ENCODE measurements around the gene PACSIN2.
"Not testable (repeated sequence)": the region's sequence is repeated elsewhere in the genome, so short reads cannot be mapped to it uniquely, and the experiment has no call there.

PACSIN2 gene

GRCh38 chr22:42959576-42960509, 55.1 kb downstream of the PACSIN2 start:
- no peak for DNase-seq (ENCODE audit: low read depth)

GRCh38 chr22:42958937-42959336, 56.0 kb downstream of the PACSIN2 start:
- no peak for TF ChIP-seq CTCF (IDR thresholded peaks at IDR 0.05; ENCODE audit: insufficient read depth, low read depth, low read length, missing control alignments)
- no peak for DNase-seq (ENCODE audit: low read depth)
- no peak overlapping the region for H3K4me3 ChIP-seq (ENCODE audit: low read depth, low read length)

More at GRCh38 chr22:42959576-42960509, 55.1 kb downstream of the PACSIN2 start:
- H3K4me3 ChIP-seq (ENCODE audit: low read depth, low read length) = no peak overlapping the region
- no peak for TF ChIP-seq CTCF (IDR thresholded peaks at IDR 0.05; ENCODE audit: insufficient read depth, low read depth, low read length, missing control alignments)

GRCh38 chr22:42957958-42958357, 57.0 kb downstream of the PACSIN2 start:
- TF ChIP-seq CTCF (IDR thresholded peaks at IDR 0.05; ENCODE audit: insufficient read depth, low read depth, low read length, missing control alignments) = no peak
- H3K4me3 ChIP-seq (ENCODE audit: low read depth, low read length) = no peak overlapping the region
- no peak for DNase-seq (ENCODE audit: low read depth)

- H3K4me3 ChIP-seq (ENCODE audit: low read depth, low read length) = no peak overlapping the region
- no peak for DNase-seq (ENCODE audit: low read depth)
- TF ChIP-seq CTCF (IDR thresholded peaks at IDR 0.05; ENCODE audit: insufficient read depth, low read depth, low read length, missing control alignments) = no peak
These were observed 57.4 kb downstream of the PACSIN2 start for GRCh38 chr22:42957544-42957943.

- no peak overlapping the region for H3K4me3 ChIP-seq (ENCODE audit: low read depth, low read length)
- DNase-seq (ENCODE audit: low read depth) = no peak
- no peak for TF ChIP-seq CTCF (IDR thresholded peaks at IDR 0.05; ENCODE audit: insufficient read depth, low read depth, low read length, missing control alignments)
These were observed 59.1 kb downstream of the PACSIN2 start for GRCh38 chr22:42955848-42956247.

- H3K4me3 ChIP-seq (ENCODE audit: low read depth, low read length) = no peak overlapping the region
- no peak for TF ChIP-seq CTCF (IDR thresholded peaks at IDR 0.05; ENCODE audit: insufficient read depth, low read depth, low read length, missing control alignments)
- DNase-seq (ENCODE audit: low read depth) = no peak
These were observed 59.8 kb downstream of the PACSIN2 start for GRCh38 chr22:42955087-42955635.

- not testable (repeated sequence) for H3K4me3 ChIP-seq (ENCODE audit: low read depth, low read length)
These were observed 61.2 kb downstream of the PACSIN2 start for GRCh38 chr22:42953751-42954150.

More at GRCh38 chr22:42953751-42954150, 61.2 kb downstream of the PACSIN2 start:
- DNase-seq (ENCODE audit: low read depth) = not testable (repeated sequence)
